Neural cell (in vitro differentiated cells): Measurements from ENCODE around the gene SPTSSB. TPM values are rescaled to one million over a fixed set of nuclear protein-coding genes. Genes with fewer than 3 reads are reported as not detected.

Experiments
- H2AFZ ChIP-seq: fragments of 200-600, 300-800 bp; sonication (generic), shearing (Covaris generic); 2 replicates; pipeline ENCODE4 v1.6.0; 2014; ENCODE audit warnings: low read depth, mild to moderate bottlenecking, antibody characterized with exemption, low read length, moderate library complexity
- H3F3A ChIP-seq: fragments of 200-600 bp; shearing (Covaris generic); 2 replicates; pipeline ENCODE4 v1.6.1; 2016; ENCODE audit warnings: mild to moderate bottlenecking, moderate library complexity, mixed read lengths, antibody characterized with exemption, low read length; ENCODE audit not compliant: insufficient read depth, poor library complexity, severe bottlenecking
- H3K27ac ChIP-seq: fragments of 200-600, 300-800 bp; sonication (generic), shearing (Covaris generic); 2 replicates; pipeline ENCODE4 v1.5.1; 2014; ENCODE audit warnings: mild to moderate bottlenecking, low read length, moderate library complexity
- H3K27me3 ChIP-seq: fragments of 300-800, 200-600 bp; sonication (generic), shearing (Covaris generic); 2 replicates; pipeline ENCODE4 v1.6.0; 2014; ENCODE audit warnings: mild to moderate bottlenecking, low read depth, low read length, moderate library complexity; ENCODE audit not compliant: insufficient read depth
- H3K36me3 ChIP-seq: fragments of 300-800, 200-600 bp; sonication (generic), shearing (Covaris generic); 2 replicates; pipeline ENCODE4 v1.5.1; 2014; ENCODE audit warnings: mild to moderate bottlenecking, antibody characterized with exemption, low read length, moderate library complexity; ENCODE audit not compliant: insufficient read depth
- H3K4me2 ChIP-seq: fragments of 300-800, 200-600 bp; sonication (generic), shearing (Covaris generic); 2 replicates; pipeline ENCODE4 v1.6.0; 2014; ENCODE audit warnings: mild to moderate bottlenecking, low read length
- H3K4me3 ChIP-seq: fragments of 300-800, 200-600 bp; sonication (generic), shearing (Covaris generic); 2 replicates; pipeline ENCODE4 v1.5.1; 2014; ENCODE audit warnings: mild to moderate bottlenecking, low read length, moderate library complexity
- H3K79me2 ChIP-seq: fragments of 200-600 bp; shearing (Covaris generic); replicated peaks from 2 replicates; pipeline ENCODE4 v1.6.0; 2014; ENCODE audit warnings: mild to moderate bottlenecking, low read length, moderate library complexity; ENCODE audit not compliant: insufficient read depth
- H3K9ac ChIP-seq: fragments of 300-800, 200-600 bp; sonication (generic), shearing (Covaris generic); 2 replicates; pipeline ENCODE4 v1.6.1; 2016; ENCODE audit warnings: mild to moderate bottlenecking, low read length, mixed read lengths
- H3K9me2 ChIP-seq: fragments of 200-600 bp; shearing (Covaris generic); 2 replicates; pipeline ENCODE4 v1.6.1; 2016; ENCODE audit warnings: mild to moderate bottlenecking, low read length, mixed read lengths; ENCODE audit not compliant: insufficient read depth
- H3K9me3 ChIP-seq: fragments of 200-600, 300-800 bp; sonication (generic), shearing (Covaris generic); 2 replicates; pipeline ENCODE4 v1.6.1; 2016; ENCODE audit warnings: mild to moderate bottlenecking, mixed run types, low read length, moderate library complexity, mixed read lengths
- H4K20me1 ChIP-seq: fragments of 200-600 bp; shearing (Covaris generic); 2 replicates; pipeline ENCODE4 v1.6.1; 2016; ENCODE audit warnings: mild to moderate bottlenecking, mixed run types; ENCODE audit not compliant: insufficient read depth
- EP300 ChIP-seq: fragments of 450-650 bp; conservative IDR thresholded peaks from 2 replicates; pipeline ENCODE4 v1.6.1; 2014; ENCODE audit warnings: antibody characterized with exemption, mild to moderate bottlenecking, moderate library complexity; ENCODE audit not compliant: poor library complexity, severe bottlenecking
- EZH2 ChIP-seq: fragments of 200-600, 300-800 bp; shearing (Covaris generic), sonication (generic); IDR thresholded peaks from 2 replicates; pipeline ENCODE4 v1.6.1; 2014; ENCODE audit warnings: antibody characterized with exemption, low read length, borderline replicate concordance, mild to moderate bottlenecking; ENCODE audit not compliant: insufficient read depth, poor library complexity, severe bottlenecking
- MXI1 ChIP-seq: fragments of 450-650 bp; conservative IDR thresholded peaks from 2 replicates; pipeline ENCODE4 v1.6.1; 2014; ENCODE audit warnings: antibody characterized with exemption, mild to moderate bottlenecking; ENCODE audit not compliant: poor library complexity, severe bottlenecking
- POLR2AphosphoS5 ChIP-seq: IDR thresholded peaks from 2 replicates; pipeline ENCODE4 v1.6.1; 2012
- RAD21 ChIP-seq: fragments of 450-650 bp; conservative IDR thresholded peaks from 2 replicates; pipeline ENCODE4 v1.6.1; 2014; ENCODE audit warnings: antibody characterized with exemption, mild to moderate bottlenecking, moderate library complexity
- SMC3 ChIP-seq: fragments of 450-650 bp; conservative IDR thresholded peaks from 2 replicates; pipeline ENCODE4 v1.6.1; 2014; ENCODE audit warnings: antibody characterized with exemption, mild to moderate bottlenecking, moderate library complexity; ENCODE audit not compliant: poor library complexity
- TAF1 ChIP-seq: IDR thresholded peaks from 2 replicates; pipeline ENCODE4 v1.6.1; 2012; ENCODE audit warnings: low read depth
- polyA plus RNA-seq: library from polyadenylated mRNA; depleted of rRNA; stranded (reverse); fragments of >200 nt; gene quantifications from 2 replicates; pipeline ENCODE4 v1.2.3, GENCODE V29; 2014
- TF ChIP-seq, protein P1 (sequence below): IDR thresholded peaks from 2 replicates; pipeline ENCODE4 v1.6.1; 2012; ENCODE audit warnings: borderline replicate concordance
- TF ChIP-seq, protein P2 (sequence below): fragments of 450-650 bp; IDR thresholded peaks from 2 replicates; pipeline ENCODE4 v1.5.1; 2014; ENCODE audit warnings: antibody characterized with exemption, mild to moderate bottlenecking, moderate library complexity; ENCODE audit not compliant: poor library complexity, severe bottlenecking

SPTSSB gene
- polyA plus RNA-seq, 1 donor from 2014 or later: 0.71 TPM

DNA sequence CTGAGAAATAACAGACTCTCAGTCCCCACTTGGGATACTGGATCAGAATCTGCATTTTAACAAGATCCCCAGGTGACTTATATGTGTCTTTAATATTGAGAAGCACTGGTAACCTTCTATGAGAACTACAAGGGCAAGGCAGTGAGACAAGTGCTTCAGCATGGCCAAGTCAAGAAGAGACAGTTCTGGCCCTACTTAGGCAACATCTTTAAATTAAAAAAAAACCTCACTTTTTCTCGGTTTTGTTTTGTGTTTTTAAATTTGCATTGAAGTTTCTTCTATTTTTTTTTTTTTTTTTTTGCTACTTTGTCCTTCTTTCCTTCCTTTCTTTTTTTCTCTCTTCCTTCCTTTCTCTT lies 42.5 kb upstream of the SPTSSB start:
- Histone ChIP-seq H3K9me2 (no peaks in the 10 kb centered on the region), H4K20me1 (no peaks in the 10 kb centered on the region), H3K9ac (no peak overlapping the region), H3K27me3 (no peaks in the 10 kb centered on the region), H3K36me3 (no peaks in the 10 kb centered on the region), H3K79me2 (no peaks in the 10 kb centered on the region), H2AFZ (no peak overlapping the region), H3K4me3 (no peak overlapping the region), H3K4me2 (no peak overlapping the region), H3K9me3 (no peaks in the 10 kb centered on the region), H3K27ac (no peak overlapping the region), H3F3A (no peaks in the 10 kb centered on the region)
- no peak for TF ChIP-seq RAD21
- no peak for TF ChIP-seq EP300
- no peak for TF ChIP-seq SMC3
- no peak for TF ChIP-seq TAF1
- no peak for TF ChIP-seq EZH2
- TF ChIP-seq POLR2AphosphoS5: no peak
- TF ChIP-seq MXI1: no peak
- TF ChIP-seq, protein P1, sequence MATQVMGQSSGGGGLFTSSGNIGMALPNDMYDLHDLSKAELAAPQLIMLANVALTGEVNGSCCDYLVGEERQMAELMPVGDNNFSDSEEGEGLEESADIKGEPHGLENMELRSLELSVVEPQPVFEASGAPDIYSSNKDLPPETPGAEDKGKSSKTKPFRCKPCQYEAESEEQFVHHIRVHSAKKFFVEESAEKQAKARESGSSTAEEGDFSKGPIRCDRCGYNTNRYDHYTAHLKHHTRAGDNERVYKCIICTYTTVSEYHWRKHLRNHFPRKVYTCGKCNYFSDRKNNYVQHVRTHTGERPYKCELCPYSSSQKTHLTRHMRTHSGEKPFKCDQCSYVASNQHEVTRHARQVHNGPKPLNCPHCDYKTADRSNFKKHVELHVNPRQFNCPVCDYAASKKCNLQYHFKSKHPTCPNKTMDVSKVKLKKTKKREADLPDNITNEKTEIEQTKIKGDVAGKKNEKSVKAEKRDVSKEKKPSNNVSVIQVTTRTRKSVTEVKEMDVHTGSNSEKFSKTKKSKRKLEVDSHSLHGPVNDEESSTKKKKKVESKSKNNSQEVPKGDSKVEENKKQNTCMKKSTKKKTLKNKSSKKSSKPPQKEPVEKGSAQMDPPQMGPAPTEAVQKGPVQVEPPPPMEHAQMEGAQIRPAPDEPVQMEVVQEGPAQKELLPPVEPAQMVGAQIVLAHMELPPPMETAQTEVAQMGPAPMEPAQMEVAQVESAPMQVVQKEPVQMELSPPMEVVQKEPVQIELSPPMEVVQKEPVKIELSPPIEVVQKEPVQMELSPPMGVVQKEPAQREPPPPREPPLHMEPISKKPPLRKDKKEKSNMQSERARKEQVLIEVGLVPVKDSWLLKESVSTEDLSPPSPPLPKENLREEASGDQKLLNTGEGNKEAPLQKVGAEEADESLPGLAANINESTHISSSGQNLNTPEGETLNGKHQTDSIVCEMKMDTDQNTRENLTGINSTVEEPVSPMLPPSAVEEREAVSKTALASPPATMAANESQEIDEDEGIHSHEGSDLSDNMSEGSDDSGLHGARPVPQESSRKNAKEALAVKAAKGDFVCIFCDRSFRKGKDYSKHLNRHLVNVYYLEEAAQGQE: no peak
- TF ChIP-seq, protein P2, sequence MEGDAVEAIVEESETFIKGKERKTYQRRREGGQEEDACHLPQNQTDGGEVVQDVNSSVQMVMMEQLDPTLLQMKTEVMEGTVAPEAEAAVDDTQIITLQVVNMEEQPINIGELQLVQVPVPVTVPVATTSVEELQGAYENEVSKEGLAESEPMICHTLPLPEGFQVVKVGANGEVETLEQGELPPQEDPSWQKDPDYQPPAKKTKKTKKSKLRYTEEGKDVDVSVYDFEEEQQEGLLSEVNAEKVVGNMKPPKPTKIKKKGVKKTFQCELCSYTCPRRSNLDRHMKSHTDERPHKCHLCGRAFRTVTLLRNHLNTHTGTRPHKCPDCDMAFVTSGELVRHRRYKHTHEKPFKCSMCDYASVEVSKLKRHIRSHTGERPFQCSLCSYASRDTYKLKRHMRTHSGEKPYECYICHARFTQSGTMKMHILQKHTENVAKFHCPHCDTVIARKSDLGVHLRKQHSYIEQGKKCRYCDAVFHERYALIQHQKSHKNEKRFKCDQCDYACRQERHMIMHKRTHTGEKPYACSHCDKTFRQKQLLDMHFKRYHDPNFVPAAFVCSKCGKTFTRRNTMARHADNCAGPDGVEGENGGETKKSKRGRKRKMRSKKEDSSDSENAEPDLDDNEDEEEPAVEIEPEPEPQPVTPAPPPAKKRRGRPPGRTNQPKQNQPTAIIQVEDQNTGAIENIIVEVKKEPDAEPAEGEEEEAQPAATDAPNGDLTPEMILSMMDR: no peak

DNA sequence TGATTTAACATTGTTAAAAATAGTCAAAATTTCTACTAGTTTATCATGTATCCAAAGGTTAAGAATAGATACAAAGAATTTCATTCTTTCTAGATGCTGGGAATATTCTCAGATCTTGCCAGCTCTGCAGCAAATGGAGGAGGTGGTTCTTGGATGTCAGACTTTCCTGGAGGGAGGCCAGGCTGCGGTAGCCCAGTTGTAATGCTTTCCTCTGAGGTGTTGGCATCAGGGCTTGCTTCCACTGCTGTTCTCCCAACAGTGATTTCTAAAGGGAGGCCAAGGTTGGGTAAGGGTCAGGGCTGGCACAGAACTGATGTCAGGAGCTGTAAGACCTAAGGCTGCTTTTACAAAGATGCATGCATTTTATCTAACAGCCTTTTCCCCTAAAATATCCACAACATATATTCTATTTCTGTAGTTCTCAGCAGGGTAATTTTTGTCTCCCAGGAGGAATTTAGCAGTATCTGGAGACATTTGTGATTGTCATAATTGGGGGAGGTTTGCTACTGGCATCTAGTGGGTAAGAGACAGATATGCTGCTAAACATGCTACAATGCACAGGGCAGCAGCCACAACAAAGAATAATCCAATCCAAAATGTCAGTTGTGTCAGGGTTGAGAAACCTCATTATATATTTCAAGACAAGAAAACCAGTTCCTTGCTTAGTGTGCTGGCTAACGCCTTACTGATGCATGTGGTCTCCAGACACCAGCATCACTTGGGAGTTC lies 42.0 kb upstream of the SPTSSB start:
- Histone ChIP-seq H3K4me3 (no peak overlapping the region), H3K9me3 (no peaks in the 10 kb centered on the region), H3K27ac (no peak overlapping the region), H3K36me3 (no peaks in the 10 kb centered on the region), H3K9ac (no peak overlapping the region), H4K20me1 (no peaks in the 10 kb centered on the region), H3K9me2 (no peaks in the 10 kb centered on the region), H3K79me2 (no peaks in the 10 kb centered on the region), H2AFZ (no peak overlapping the region), H3K4me2 (no peak overlapping the region), H3K27me3 (no peaks in the 10 kb centered on the region), H3F3A (no peaks in the 10 kb centered on the region)
- peak; percentile 34 for TF ChIP-seq POLR2AphosphoS5
- TF ChIP-seq, protein P1: no peak
- TF ChIP-seq RAD21: peak; percentile 35
- TF ChIP-seq, protein P2: peak; percentile 40
